Measurements from ENCODE around the gene TBC1D9. TPM values are rescaled to one million over a fixed set of nuclear protein-coding genes. Genes with fewer than 3 reads are reported as not detected.
A peak's percentile ranks its signal among the peaks of the same experiment; 100 is the strongest.

The TBC1D9 gene
- total RNA-seq, 2 donors from 2014 or later = 22.3 to 29.0 TPM

- H3K9me3 Mint-ChIP-seq = peaks cover 11% of the 10 kb centered on the region
- Histone ChIP-seq H3K4me3 (ENCODE audit: low read length) (peak overlapping the region; percentile 92), H3K27ac (ENCODE audit: low read depth, low read length) (no peak overlapping the region), H3K36me3 (ENCODE audit: control insufficient read depth, insufficient read depth, low read length) (peaks cover 20% of the 10 kb centered on the region), H3K9me3 (ENCODE audit: control insufficient read depth, low read length) (peaks cover 36% of the 10 kb centered on the region), H3K4me1 (ENCODE audit: control insufficient read depth, insufficient read depth, low read length) (peaks cover 4% of the 10 kb centered on the region), H3K27me3 (ENCODE audit: control insufficient read depth, insufficient read depth, low read length, poor library complexity, severe bottlenecking) (no peaks in the 10 kb centered on the region), H3K9ac (ENCODE audit: extremely low read depth, low read length, poor library complexity, severe bottlenecking) (no peak overlapping the region)
- H3K27me3 Mint-ChIP-seq (ENCODE audit: insufficient read depth) = peaks cover 22% of the 10 kb centered on the region
- H3K27ac Mint-ChIP-seq = no peak overlapping the region
- WGBS, 2 experiments (ENCODE audit: insufficient coverage in 1 of 2, insufficient read length in 1 of 2) = 83% methylated on average over 2 of the region's 2 CpGs; no CpG with 5 or more reads in 1 of the 2 experiments
- H3K4me3 Mint-ChIP-seq = no peak overlapping the region
- peaks cover 22% of the 10 kb centered on the region for H3K36me3 Mint-ChIP-seq (ENCODE audit: low read depth)
- TF ChIP-seq, protein P1, sequence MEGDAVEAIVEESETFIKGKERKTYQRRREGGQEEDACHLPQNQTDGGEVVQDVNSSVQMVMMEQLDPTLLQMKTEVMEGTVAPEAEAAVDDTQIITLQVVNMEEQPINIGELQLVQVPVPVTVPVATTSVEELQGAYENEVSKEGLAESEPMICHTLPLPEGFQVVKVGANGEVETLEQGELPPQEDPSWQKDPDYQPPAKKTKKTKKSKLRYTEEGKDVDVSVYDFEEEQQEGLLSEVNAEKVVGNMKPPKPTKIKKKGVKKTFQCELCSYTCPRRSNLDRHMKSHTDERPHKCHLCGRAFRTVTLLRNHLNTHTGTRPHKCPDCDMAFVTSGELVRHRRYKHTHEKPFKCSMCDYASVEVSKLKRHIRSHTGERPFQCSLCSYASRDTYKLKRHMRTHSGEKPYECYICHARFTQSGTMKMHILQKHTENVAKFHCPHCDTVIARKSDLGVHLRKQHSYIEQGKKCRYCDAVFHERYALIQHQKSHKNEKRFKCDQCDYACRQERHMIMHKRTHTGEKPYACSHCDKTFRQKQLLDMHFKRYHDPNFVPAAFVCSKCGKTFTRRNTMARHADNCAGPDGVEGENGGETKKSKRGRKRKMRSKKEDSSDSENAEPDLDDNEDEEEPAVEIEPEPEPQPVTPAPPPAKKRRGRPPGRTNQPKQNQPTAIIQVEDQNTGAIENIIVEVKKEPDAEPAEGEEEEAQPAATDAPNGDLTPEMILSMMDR (conservative IDR thresholded peaks at IDR 0.05) = no peak
- no peak for DNase-seq
- peaks cover 20% of the 10 kb centered on the region for H3K4me1 Mint-ChIP-seq
Measured at GRCh38 chr4:140753329-140753728, 2.9 kb downstream of the TBC1D9 start.

DNA sequence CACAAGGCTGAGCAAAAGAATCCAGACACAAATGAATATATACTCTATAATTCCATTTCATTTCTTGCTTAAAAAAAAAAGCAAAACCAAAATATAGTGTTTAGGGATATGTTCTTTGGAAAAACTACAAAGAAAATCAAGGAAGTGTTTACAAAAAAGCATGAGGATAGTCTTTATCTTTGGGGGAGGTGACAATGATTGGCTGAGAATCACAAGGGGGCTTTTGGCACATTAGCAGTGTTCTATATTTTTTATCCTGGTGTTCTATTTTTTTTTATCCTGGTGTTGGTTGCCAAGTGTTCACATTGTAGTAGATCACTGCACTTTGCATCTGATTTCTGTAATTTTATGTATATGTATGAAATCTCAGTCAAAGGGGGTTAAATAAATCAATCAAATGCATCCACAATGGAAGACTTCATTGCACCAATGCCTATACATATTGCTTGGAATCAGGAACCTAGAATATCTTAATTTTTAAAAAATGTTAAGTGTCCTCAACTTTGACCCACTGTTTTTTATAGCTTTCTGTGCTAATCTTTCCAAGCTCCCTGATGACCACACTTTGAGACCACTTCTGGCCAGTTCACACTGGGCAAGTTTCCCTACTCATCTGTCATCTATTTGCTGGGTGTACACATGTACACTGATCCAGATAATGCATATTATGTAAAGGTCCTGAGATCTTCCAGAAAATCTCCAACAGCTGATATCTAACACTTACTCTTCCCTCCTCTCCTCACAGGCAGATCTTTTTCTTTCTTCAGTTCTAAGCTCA, 3.7 kb downstream of the TBC1D9 start:
- Histone ChIP-seq H3K9ac (ENCODE audit: extremely low read depth, low read length, poor library complexity, severe bottlenecking) (no peak overlapping the region), H3K27me3 (ENCODE audit: control insufficient read depth, insufficient read depth, low read length, poor library complexity, severe bottlenecking) (no peaks in the 10 kb centered on the region), H3K4me1 (ENCODE audit: control insufficient read depth, insufficient read depth, low read length) (peaks cover 2% of the 10 kb centered on the region), H3K9me3 (ENCODE audit: control insufficient read depth, low read length) (peaks cover 42% of the 10 kb centered on the region), H3K36me3 (ENCODE audit: control insufficient read depth, insufficient read depth, low read length) (peaks cover 20% of the 10 kb centered on the region), H3K27ac (ENCODE audit: low read depth, low read length) (no peak overlapping the region), H3K4me3 (ENCODE audit: low read length) (peak overlapping the region; percentile 17)
- Mint-ChIP-seq H3K36me3 (ENCODE audit: low read depth) (peaks cover 27% of the 10 kb centered on the region), H3K4me3 (no peak overlapping the region), H3K4me1 (peaks cover 20% of the 10 kb centered on the region), H3K27ac (no peak overlapping the region), H3K9me3 (peaks cover 17% of the 10 kb centered on the region), H3K27me3 (ENCODE audit: insufficient read depth) (peaks cover 18% of the 10 kb centered on the region)
- no peak for DNase-seq
- TF ChIP-seq, protein P1 (conservative IDR thresholded peaks at IDR 0.05) = no peak

DNA sequence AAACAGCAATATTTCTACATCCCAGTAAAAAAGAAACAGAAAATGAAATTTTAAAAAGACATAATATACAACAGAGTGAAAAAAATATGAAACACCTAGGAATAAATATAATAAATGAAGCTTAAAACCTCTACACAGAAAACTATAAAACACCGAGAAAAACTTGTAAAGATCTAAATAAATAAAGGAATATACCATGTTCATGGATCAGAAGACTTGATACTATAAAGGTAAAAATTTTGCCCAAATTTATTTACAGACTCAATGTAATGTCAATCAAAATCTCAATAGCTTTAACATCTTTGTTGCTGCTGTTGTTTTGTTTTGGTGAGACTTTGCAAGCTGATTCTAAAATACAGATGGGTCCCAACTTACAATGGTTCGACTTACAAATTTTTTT, 5.7 kb downstream of the TBC1D9 start:
- peaks cover 20% of the 10 kb centered on the region for H3K36me3 ChIP-seq (ENCODE audit: control insufficient read depth, insufficient read depth, low read length)
- no peaks in the 10 kb centered on the region for H3K4me1 ChIP-seq (ENCODE audit: control insufficient read depth, insufficient read depth, low read length)
- peaks cover 44% of the 10 kb centered on the region for H3K9me3 ChIP-seq (ENCODE audit: control insufficient read depth, low read length)
- H3K4me1 Mint-ChIP-seq = peaks cover 18% of the 10 kb centered on the region
- H3K36me3 Mint-ChIP-seq (ENCODE audit: low read depth) = peaks cover 27% of the 10 kb centered on the region
- H3K27me3 Mint-ChIP-seq (ENCODE audit: insufficient read depth) = peaks cover 17% of the 10 kb centered on the region
- 92% methylated on average over 1 of the region's 2 CpGs; no CpG with 5 or more reads in 1 of the 2 experiments for WGBS, 2 experiments (ENCODE audit: insufficient coverage in 1 of 2, insufficient read length in 1 of 2)
- H3K9me3 Mint-ChIP-seq = peaks cover 19% of the 10 kb centered on the region
- no peak overlapping the region for H3K9ac ChIP-seq (ENCODE audit: extremely low read depth, low read length, poor library complexity, severe bottlenecking)
- H3K4me3 ChIP-seq (ENCODE audit: low read length) = no peak overlapping the region
- DNase-seq = no peak
- no peak overlapping the region for H3K27ac ChIP-seq (ENCODE audit: low read depth, low read length)
- no peak overlapping the region for H3K4me3 Mint-ChIP-seq
- TF ChIP-seq, protein P1 (conservative IDR thresholded peaks at IDR 0.05) = no peak
- H3K27me3 ChIP-seq (ENCODE audit: control insufficient read depth, insufficient read depth, low read length, poor library complexity, severe bottlenecking) = no peaks in the 10 kb centered on the region
- no peak overlapping the region for H3K27ac Mint-ChIP-seq

Measured in endodermal cell (in vitro differentiated cells).